GM12878 (cell line): ENCODE data around the gene PFKL. TPM values are rescaled to one million over a fixed set of nuclear protein-coding genes. Genes with fewer than 3 reads are reported as not detected.
A peak's percentile ranks its signal among the peaks of the same experiment; 100 is the strongest.

ENCODE experiments used
- ATAC-seq: fragments of 200-7000 bp; cut with Tn5 transposase; 3 replicates; pipeline ENCODE4 v1.9.1; 2020; ENCODE audit warnings: mild to moderate bottlenecking, moderate library complexity
- BruUV-seq: library from RNA; stranded (reverse); fragments of 400-500 nt; replicated peaks from 2 replicates; lab custom pipeline; 2021; lab: Mats Ljungman, UMichigan
- CTCF ChIA-PET: fragments of 300-600 bp; sonication (Branson Sonifier 250); formaldehyde crosslinking; extraction: SDS; loops from one replicate; lab custom pipeline; 2021; ENCODE audit warnings: inconsistent platforms; lab: Yijun Ruan, JAX
- POLR2A ChIA-PET: fragments of 350-600 bp; formaldehyde crosslinking; extraction: SDS; loops from one replicate; lab custom pipeline; 2021; ENCODE audit warnings: inconsistent platforms; lab: Charles Lee
- RAD21 ChIA-PET: fragments of 300-600 bp; sonication (Branson Sonifier 250); formaldehyde crosslinking; loops from one replicate; lab custom pipeline; 2023; ENCODE audit warnings: antibody characterized with exemption; ENCODE audit not compliant: unreplicated experiment; lab: Charles Lee
- SMC1A ChIA-PET: fragments of 300-600 bp; sonication (Branson Sonifier 250); formaldehyde crosslinking; loops from one replicate; lab custom pipeline; 2023; ENCODE audit not compliant: unreplicated experiment, uncharacterized antibody; lab: Charles Lee
- DNase-seq: peaks from one replicate; pipeline ENCODE4 v3.0.0-alpha.2; 2011; ENCODE audit warnings: low read depth, low spot score
- FAIRE-seq: peaks from 3 replicates; lab custom pipeline; 2011; peaks lifted over from hg19 to GRCh38; lab: Jason Lieb, UNC
- H2AFZ ChIP-seq: 2 replicates; pipeline ENCODE4 v1.6.0; 2011; ENCODE audit warnings: low read depth, low read length, control low read depth; ENCODE audit not compliant: control insufficient read depth
- H3K27ac ChIP-seq: 2 replicates; pipeline ENCODE4 v1.5.1; 2011; ENCODE audit warnings: control low read depth; ENCODE audit not compliant: control insufficient read depth, insufficient read depth
- H3K27me3 ChIP-seq, 2 experiments: replicated peaks in 1 of 2; 2 replicates each; pipeline versions ENCODE4 v1.6.0 to v1.6.1; 2011; ENCODE audit warnings: low read length in 1 of 2; ENCODE audit not compliant: control insufficient read depth in 2 of 2, insufficient read depth in 2 of 2
- H3K36me3 ChIP-seq, 2 experiments: 2 replicates each; pipeline ENCODE4 v1.5.1; 2011; ENCODE audit warnings: low read length in 1 of 2; ENCODE audit not compliant: control insufficient read depth in 2 of 2, insufficient read depth in 2 of 2
- H3K4me1 ChIP-seq: 2 replicates; pipeline ENCODE4 v1.6.1; 2011; ENCODE audit warnings: mild to moderate bottlenecking, low read length, moderate library complexity, mixed read lengths; ENCODE audit not compliant: control insufficient read depth, insufficient read depth
- H3K4me2 ChIP-seq: 2 replicates; pipeline ENCODE4 v1.6.0; 2011; ENCODE audit warnings: control low read depth; ENCODE audit not compliant: control insufficient read depth, insufficient read depth
- H3K4me3 ChIP-seq: fragments of 200-600 bp; sonication (generic); 2 replicates; pipeline ENCODE4 v1.5.1; 2016
- H3K79me2 ChIP-seq: 2 replicates; pipeline ENCODE4 v1.6.0; 2011; ENCODE audit warnings: low read length; ENCODE audit not compliant: control insufficient read depth, insufficient read depth
- H3K9ac ChIP-seq: 2 replicates; pipeline ENCODE4 v1.8.0; 2011; ENCODE audit warnings: low read length, control low read depth, mixed read lengths; ENCODE audit not compliant: control insufficient read depth, insufficient read depth
- H3K9me3 ChIP-seq: replicated peaks from 3 replicates; pipeline ENCODE4 v1.5.1; 2011; ENCODE audit warnings: mild to moderate bottlenecking, low read length; ENCODE audit not compliant: control insufficient read depth, insufficient read depth
- H4K20me1 ChIP-seq: 2 replicates; pipeline ENCODE4 v1.6.0; 2011; ENCODE audit not compliant: control insufficient read depth, insufficient read depth
- CREB1 ChIP-seq: IDR thresholded peaks from 2 replicates; pipeline ENCODE4 v1.6.1; 2012; ENCODE audit warnings: low read depth, mild to moderate bottlenecking, inconsistent platforms
- HDAC6 ChIP-seq: fragments of 200-600 bp; sonication (generic); IDR thresholded peaks from one replicate; pipeline ENCODE4 v1.8.0; 2017; ENCODE audit warnings: antibody characterized with exemption; ENCODE audit not compliant: unreplicated experiment
- IKZF2 ChIP-seq, 2 experiments: fragments of 450-650 bp; IDR thresholded peaks; 2 replicates each; pipeline ENCODE4 v1.6.1; 2017; ENCODE audit warnings: mild to moderate bottlenecking in 2 of 2, moderate library complexity in 2 of 2
- POLR2A ChIP-seq: IDR thresholded peaks from 2 replicates; pipeline ENCODE4 v1.6.1; 2011; ENCODE audit warnings: low read depth, mild to moderate bottlenecking, low read length
- SMC3 ChIP-seq: IDR thresholded peaks from 2 replicates; pipeline ENCODE4 v1.6.1; 2011; ENCODE audit warnings: low read length, improper control_type of control experiment, borderline replicate concordance
- WGBS: methylation state at CpG from one replicate; pipeline ENCODE4 v1.1.6; 2016; ENCODE audit warnings: low lambda C conversion rate; ENCODE audit not compliant: insufficient replicate concordance, insufficient coverage; ENCODE audit errors: missing lambda C conversion rate; 5-methylcytosine and 5-hydroxymethylcytosine counted together
- in situ Hi-C: fragments of 300-500 bp; cut with MboI; formaldehyde crosslinking; loops from 9 replicates; pipeline ENCODE4 v1.14.3; 2018; ENCODE audit warnings: mixed read lengths
- intact Hi-C: fragments of 100-400 bp; cut with micrococcal nuclease; formaldehyde crosslinking; loops from one replicate; pipeline ENCODE4 v1.14.2; 2022; ENCODE audit not compliant: unreplicated experiment
- polyA plus RNA-seq, 11 experiments: library from polyadenylated mRNA; depleted of rRNA in 4 of 11; unstranded in 6 of 11; stranded (reverse) in 5 of 11; fragments of >200 nt; fragmentation: Nextera tagmentation in 4 of 11; fragmentation: Illumina TruSeq in 1 of 11; extraction: Ambion mirVana in 4 of 11; extraction: Trizol in 1 of 11; gene quantifications; 1 replicate in 1 of 11; 2 replicates in 10 of 11; pipeline versions ENCODE4 v1.2.1 to v1.2.3, GENCODE V29; 2011 to 2016; ENCODE audit warnings: inconsistent platforms in 2 of 11, missing spikeins in 2 of 11, low read depth in 1 of 11
- total RNA-seq, 4 experiments: library from RNA; depleted of rRNA in 3 of 4; stranded (reverse); fragments of >200 nt in 3 of 4; fragmentation: Illumina TruSeq in 1 of 4; extraction: Trizol in 1 of 4; gene quantifications; 2 replicates each; pipeline versions ENCODE4 v1.2.1 to v1.2.3, GENCODE V29; 2013 to 2021
- TF ChIP-seq, protein P1 (sequence below): IDR thresholded peaks from 2 replicates; pipeline ENCODE4 v1.6.1; 2011; ENCODE audit warnings: borderline replicate concordance, low read depth, mild to moderate bottlenecking, moderate library complexity, mixed read lengths, low read length; ENCODE audit not compliant: insufficient read depth; ENCODE audit errors: extremely low read length

The PFKL gene
- total and polyA plus RNA-seq, 10 of the 15 experiments (the other 5 are each of a cell fraction or from before 2014, with no cell fraction given) = 1.2 to 192 (median 112) TPM

DNA sequence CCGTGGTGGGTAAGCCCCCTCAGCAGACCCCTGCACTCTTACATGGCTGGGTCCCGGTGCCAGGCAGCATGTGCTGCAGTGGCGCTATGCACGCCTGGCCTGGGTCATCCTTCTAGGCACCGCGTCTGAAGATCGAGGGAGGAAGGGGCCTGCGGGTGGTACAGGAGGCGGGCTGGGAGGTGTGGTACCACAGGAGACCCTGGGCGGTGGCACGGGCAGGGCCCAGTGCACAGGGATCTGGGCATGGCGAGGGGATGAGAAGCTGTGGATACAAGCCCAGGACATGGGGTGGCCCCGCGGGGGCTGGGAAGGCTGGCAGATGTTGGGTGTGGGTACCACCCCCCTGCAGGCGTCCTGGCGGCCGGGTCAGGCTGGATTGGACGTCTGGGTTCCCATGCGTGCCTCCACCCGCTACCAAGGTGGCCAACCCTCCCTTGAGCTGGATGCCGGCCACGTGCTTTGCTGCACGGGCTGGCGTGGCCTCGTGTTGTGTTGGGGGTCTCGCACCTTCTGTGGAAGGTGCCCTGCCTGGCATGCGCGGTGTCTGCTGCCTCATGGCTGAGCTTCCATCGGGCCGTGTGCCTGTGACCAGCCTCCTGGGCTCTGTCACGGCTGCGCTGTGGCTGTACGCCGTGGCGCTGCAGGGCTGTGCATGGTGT lies 19.7 kb downstream of the PFKL start:
- no peaks in the 10 kb centered on the region for H3K9me3 ChIP-seq
- no peaks in the 10 kb centered on the region for H3K4me1 ChIP-seq
- TF ChIP-seq POLR2A = peak; percentile 44; the same call in 1 of the 2 replicates
- no peak for TF ChIP-seq CREB1
- no peak for TF ChIP-seq IKZF2 (IDR thresholded peaks at IDR 0.05)
- TF ChIP-seq SMC3 = no peak
- ATAC-seq (no peak), FAIRE-seq (no peak), DNase-seq (no peak)
- RAD21 ChIA-PET = no interaction called here
- H4K20me1 ChIP-seq = no peaks in the 10 kb centered on the region
- intact Hi-C loops (no loop called here), in situ Hi-C loops (no loop called here)
- CTCF ChIA-PET = interaction anchor here (1.0 kb wide), 1 partner anchor 16 kb away, joined by 4 read pairs; no protein-coding TSS in a partner anchor
- 96% methylated on average over 35 of the region's 35 CpGs for WGBS
- POLR2A ChIA-PET = no interaction called here
- H3K4me2 ChIP-seq = no peak overlapping the region
- H3K4me3 ChIP-seq = no peak overlapping the region
- H3K79me2 ChIP-seq = no peaks in the 10 kb centered on the region
- TSS peak; percentile 34 for BruUV-seq
- no peak overlapping the region for H2AFZ ChIP-seq
- SMC1A ChIA-PET = no interaction called here
- no peak overlapping the region for H3K27ac ChIP-seq
- peaks cover 17 to 41% of the 10 kb centered on the region in 2 experiments; a peak in 3 of 4 replicates for H3K36me3 ChIP-seq
- H3K27me3 ChIP-seq = no peaks in the 10 kb centered on the region
- no peak overlapping the region for H3K9ac ChIP-seq

DNA sequence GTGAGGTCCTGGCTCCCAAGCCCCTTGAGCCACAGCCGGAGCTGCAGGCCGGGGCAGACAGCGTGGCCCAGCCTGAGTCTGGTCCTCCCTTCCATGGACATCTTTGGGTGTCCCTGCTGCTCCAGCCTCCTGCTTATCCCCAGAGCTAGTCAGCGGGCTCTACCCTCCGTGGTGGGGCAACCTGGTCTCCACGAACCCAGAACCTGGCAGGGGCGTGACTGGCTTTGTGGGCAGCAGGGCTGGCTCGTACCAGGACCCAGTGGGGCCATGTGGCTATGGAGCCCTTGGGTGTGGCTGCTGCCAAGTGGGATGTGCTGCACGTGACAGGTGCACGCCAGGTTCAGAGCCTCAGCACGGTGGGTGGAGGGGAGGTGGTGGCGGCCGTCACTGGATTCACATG lies 21.0 kb downstream of the PFKL start:
- RAD21 ChIA-PET = no interaction called here
- H4K20me1 ChIP-seq = no peaks in the 10 kb centered on the region
- BruUV-seq = no TSS peak
- ATAC-seq = no peak
- H3K9ac ChIP-seq = no peak overlapping the region
- no peak for DNase-seq
- no peak overlapping the region for H2AFZ ChIP-seq
- over 99% methylated on average over 12 of the region's 13 CpGs for WGBS
- H3K4me1 ChIP-seq = no peaks in the 10 kb centered on the region
- intact Hi-C loops (no loop called here), in situ Hi-C loops (no loop called here)
- no peak overlapping the region for H3K27ac ChIP-seq
- no peak overlapping the region for H3K4me2 ChIP-seq
- no peak overlapping the region for H3K4me3 ChIP-seq
- TF ChIP-seq HDAC6 (no peak), POLR2A (0 out of 2 replicates have a peak, but pooled peaks have one; percentile 35)
- TF ChIP-seq, protein P1, sequence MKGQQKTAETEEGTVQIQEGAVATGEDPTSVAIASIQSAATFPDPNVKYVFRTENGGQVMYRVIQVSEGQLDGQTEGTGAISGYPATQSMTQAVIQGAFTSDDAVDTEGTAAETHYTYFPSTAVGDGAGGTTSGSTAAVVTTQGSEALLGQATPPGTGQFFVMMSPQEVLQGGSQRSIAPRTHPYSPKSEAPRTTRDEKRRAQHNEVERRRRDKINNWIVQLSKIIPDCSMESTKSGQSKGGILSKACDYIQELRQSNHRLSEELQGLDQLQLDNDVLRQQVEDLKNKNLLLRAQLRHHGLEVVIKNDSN = no peak
- no peaks in the 10 kb centered on the region for H3K9me3 ChIP-seq
- POLR2A ChIA-PET = no interaction called here
- peaks cover 12 to 35% of the 10 kb centered on the region in 2 experiments; a peak in 3 of 4 replicates for H3K36me3 ChIP-seq
- no peaks in the 10 kb centered on the region for H3K79me2 ChIP-seq
- CTCF ChIA-PET = no interaction called here
- no peak for FAIRE-seq
- H3K27me3 ChIP-seq = no peaks in the 10 kb centered on the region
- SMC1A ChIA-PET = no interaction called here
